Cardiac septum (tissue), 1 donor: ENCODE results near the gene WDR89. TPM values are rescaled to one million over a fixed set of nuclear protein-coding genes. Genes with fewer than 3 reads are reported as not detected.
"Not testable (repeated sequence)": the region's sequence is repeated elsewhere in the genome, so short reads cannot be mapped to it uniquely, and the experiment has no call there.

Source experiments
- DNase-seq: peaks from one replicate; pipeline ENCODE4 v3.0.0-alpha.2; 2020; ENCODE audit warnings: low spot score
- intact Hi-C: fragments of 100-400 bp; cut with DNase I; formaldehyde crosslinking; loops from one replicate; pipeline ENCODE4 v1.14.0; 2022
- long read RNA-seq: library from polyadenylated mRNA; unstranded; transcript quantifications from one replicate; pipeline ENCODE4 v2.0.0, GENCODE V29; 2021
- total RNA-seq: library from RNA; stranded (reverse); fragmentation: NEBNext Ultra II Directional; extraction: Animal tissue kit (Norgen Biotek cat#: 25700); gene quantifications from one replicate; pipeline ENCODE4 v1.2.1, GENCODE V29; 2021
- donor health status: DM: no; HTN: no; CAD: no.

The WDR89 gene
- total RNA-seq, result 6.9 TPM
- long read RNA-seq, partial matches to known transcripts, result 0 of 9 reads
- long read RNA-seq, other reads (novel, unspliced or antisense), result 9 of 9 reads

DNA sequence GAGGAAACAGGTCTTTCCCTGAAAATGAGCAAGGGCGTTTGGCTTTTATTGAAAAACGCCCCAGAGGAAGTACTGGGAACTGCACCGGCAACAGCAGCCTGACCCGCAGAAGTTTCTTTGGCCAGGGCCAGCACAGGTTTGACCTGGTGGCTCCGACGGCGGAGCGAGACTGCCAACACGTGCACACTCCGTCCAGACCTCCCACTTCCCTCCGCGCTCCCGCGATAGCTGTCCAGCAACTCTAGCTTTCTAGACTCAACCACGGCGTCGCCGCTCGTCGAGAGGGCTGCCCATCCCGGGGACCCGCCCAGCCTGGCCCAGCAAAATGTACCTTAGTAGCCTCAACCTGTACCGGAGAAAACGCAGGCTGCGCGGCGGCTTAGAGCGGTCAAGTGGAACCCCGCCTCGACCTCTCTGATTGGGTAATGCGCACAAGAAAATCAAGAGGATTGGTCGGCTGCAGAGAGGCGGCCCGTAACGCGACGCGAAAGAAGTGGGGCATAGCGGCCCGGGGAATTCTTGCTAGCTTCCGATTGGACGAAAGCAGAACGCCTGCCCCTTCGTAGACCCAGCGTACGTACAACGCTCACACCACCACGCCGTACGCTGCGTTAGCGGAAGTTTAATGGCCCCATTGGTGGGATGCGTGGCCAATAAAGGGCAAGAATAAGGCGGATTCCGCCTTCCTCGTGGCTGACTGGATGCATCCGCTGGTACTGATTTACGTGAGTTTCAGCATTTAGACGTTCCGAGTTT lies at the start of gene WDR89:
TSS of gene WDR89 (minus strand) at position 399 of the 756 bp plus-strand sequence. CDS start 41,929 bp downstream, outside the sequence.
- peak; percentile 98 for DNase-seq
- intact Hi-C loops, result loop anchor here (1.0 to 5.0 kb wide), 2 partner anchors 99 to 252 kb away; partner anchors contain the start of gene PPP2R5E

GRCh38 chr14:63689132-63689531 lies 47.5 kb upstream of the WDR89 start:
- intact Hi-C loops, result no loop called here
- DNase-seq, result no peak

GRCh38 chr14:63686926-63687325 lies 45.3 kb upstream of the WDR89 start:
- DNase-seq, result no peak
- intact Hi-C loops, result no loop called here

DNA sequence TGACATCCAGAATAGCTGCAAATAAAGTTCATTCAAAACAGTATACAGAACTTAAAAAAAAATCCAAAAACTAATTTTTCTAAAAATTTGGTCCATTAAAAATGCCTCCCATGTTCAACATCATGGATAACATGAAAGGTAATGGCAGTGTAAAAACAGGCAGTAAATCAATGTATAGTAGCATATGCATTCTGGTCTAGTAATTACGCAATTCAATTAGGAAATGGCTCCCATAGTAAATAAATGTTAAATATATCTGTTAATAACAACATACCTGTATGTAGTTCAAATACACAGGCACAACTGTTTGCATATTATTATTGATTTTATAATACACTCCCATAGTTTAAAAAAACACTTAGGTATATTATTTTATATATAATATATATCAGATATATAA lies 43.7 kb upstream of the WDR89 start:
- intact Hi-C loops, result no loop called here
- no peak for DNase-seq

DNA sequence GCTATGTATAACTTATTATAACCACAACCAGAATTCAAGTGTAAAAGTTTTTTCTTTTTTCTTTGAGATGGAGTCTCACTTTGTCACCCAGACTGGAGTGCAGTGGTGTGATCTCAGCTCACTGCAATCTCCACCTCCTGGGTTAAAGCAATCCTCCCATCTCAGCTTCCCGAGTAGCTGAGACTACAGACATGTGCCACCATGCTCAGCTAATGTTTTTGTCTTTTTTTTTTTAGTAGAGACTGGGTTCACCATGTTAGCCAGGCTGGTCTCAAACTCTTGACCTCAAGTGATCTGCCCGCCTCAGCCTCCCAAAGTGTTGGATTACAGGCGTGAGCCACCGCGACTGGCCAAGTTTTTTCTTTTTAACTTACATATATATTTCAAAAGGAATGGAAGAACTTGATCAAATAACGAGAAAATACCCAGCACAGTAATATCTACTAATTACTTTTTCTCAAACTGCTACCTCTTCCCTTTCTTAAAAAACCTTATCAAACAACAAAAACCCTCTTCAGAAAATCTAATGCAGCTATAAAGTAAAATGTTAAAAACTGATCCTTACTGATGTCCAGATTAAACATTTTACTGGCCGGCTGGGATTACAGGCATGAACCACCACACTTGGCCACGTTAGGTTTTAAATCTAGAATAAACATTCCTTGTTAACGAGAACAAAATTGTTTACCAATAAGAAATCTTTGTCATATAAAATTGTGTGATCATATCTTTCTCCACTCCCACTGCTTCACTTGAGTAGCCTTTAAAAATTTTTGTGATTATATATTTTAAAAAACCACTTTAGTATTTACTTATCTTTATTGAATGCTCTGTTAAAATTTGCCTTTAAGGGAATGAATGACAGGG lies 41.3 kb upstream of the WDR89 start:
- intact Hi-C loops, result no loop called here
- DNase-seq, result no peak

DNA sequence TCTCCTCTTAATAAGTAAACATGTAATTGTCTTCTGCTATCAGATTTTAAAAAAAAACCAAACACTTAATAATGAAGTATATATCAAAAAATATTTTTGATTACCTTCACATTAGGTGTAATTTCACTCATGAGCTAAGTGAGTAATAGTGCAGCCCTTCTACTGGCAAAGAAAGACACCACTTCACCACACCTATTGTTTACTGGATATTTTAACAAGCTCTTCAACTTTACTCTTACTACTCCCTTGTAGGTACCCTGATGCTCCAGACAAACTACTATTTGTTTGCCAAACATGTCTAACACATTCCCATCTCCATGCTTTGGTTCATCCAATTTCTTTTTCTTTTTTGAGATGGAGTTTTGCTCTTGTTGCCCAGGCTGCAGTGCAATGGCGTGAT lies 36.9 kb upstream of the WDR89 start:
- intact Hi-C loops, result no loop called here

GRCh38 chr14:63677891-63678379 lies 36.3 kb upstream of the WDR89 start:
- no peak for DNase-seq

More for the DNA sequence above, 36.9 kb upstream of the WDR89 start:
- no peak for DNase-seq

DNA sequence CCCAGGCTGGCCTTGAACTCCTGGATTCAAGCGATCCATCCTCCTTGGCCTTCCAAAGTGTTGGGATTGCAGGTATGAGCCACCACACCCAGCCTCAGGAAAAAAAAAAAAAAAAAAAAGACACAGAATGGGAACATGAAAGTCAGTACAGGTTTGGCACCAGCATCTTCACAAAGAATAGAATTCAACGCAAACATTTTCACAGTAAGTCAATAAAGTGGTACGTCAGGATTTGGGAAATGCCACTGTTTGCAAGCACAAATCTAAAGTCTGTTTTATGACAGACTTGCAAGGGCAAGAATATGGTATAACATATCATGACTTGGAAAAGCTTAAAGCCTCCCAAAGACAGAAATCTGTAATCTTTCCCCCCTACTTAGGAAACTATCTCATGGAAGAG lies 34.9 kb upstream of the WDR89 start:
- no peak for DNase-seq
- intact Hi-C loops, result no loop called here

More at GRCh38 chr14:63677891-63678379, 36.3 kb upstream of the WDR89 start:
- intact Hi-C loops, result no loop called here

GRCh38 chr14:63673886-63674497 lies 32.3 kb upstream of the WDR89 start:
- intact Hi-C loops, result no loop called here
- DNase-seq, result no peak

DNA sequence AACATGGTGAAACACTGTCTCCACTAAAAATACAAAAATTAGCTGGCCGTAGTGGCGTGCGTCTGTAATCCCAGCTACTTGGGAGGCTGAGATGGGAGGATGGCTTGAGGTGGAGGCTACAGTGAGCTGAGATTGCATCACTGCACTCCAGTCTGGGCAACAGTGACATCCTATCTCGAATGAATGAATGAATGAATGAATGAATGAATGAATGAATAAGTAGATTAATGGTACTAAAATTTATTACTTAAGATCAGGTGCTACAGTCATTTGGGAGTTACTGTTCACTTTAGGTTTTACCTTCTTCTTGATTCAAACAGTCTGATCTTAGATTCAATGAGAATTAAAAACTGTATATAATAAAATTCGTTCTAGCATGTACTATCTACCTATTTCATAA lies 31.6 kb upstream of the WDR89 start:
- no peak for DNase-seq
- intact Hi-C loops, result no loop called here

DNA sequence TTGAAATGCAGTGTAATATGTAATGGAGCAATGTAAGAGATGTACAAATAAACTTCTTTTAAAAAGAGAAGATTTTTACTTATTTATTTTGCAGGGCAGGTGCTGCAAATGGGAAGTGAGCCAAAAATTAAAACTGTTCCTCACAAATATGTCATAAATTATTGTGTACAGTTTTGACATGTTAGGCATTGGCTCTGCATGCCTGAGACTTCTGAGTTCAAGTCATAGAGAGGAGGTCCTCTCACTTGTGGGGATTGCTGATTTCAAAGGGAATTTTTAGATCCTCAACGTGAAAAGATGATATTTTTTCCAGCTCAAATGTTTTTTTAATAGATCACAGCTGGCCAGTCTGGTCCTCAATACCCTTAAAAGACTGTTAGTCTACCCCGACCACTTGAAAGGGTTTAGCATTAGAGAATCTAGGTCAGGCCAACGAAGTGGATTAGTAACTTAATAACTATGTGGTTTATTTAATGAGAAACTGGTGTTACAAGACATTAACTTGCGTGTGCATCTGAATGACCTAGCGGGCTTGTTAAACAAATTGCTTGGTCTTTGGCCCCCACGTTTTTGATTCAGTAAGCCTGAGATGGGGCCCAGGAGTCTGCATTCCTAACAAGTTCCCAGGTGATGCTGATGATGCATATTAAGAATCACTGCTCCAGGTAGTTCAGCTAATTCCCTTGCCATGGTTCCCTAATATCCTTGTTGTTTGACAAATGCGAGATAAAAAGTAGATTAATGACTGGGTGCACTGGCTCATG lies 30.9 kb upstream of the WDR89 start:
- intact Hi-C loops, result no loop called here
- no peak for DNase-seq

DNA sequence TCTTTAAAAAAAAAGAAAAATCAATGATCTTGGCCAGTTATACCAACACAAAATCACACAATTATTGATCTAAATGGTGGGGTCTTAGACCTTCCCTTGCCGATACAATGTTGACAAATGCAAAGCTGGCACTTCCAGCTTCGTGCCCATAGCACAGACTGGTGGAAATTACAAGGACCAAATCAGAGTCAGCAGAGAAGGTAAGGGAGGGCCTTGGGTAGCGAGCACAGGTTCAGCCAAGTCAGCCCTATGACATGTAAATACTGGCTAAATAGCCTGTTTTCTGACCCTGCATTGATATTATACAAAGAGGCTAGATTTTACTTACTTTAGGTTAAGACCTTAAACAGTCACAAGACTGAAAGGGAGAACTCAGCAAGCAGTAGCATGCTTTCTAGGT lies 30.3 kb upstream of the WDR89 start:
- no peak for DNase-seq

DNA sequence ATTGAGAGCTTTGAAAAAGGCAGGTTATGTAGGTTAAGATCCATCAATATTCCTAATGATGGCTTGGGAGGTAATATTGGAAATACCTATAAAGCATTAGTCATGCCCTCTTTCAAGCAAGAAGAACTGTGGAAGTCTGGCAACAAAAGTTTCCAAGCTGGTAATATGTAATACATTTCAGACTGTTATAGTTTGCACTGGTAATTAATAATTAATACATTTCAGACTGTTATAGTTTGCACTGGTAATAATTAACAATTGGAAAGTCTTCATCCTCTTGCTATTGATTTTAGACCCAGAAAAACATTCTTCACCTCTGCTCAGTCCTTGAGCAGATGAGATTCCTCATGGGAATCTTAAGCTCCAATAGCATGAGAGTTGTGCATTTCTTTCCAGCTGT lies 29.0 kb upstream of the WDR89 start:
- no peak for DNase-seq
- intact Hi-C loops, result no loop called here

More for the DNA sequence above, 30.3 kb upstream of the WDR89 start:
- intact Hi-C loops, result no loop called here

GRCh38 chr14:63666335-63666734 lies 24.7 kb upstream of the WDR89 start:
- intact Hi-C loops, result no loop called here
- DNase-seq, result no peak

- intact Hi-C loops, result no loop called here
- no peak for DNase-seq
Observed at GRCh38 chr14:63663428-63664341, 22.0 kb upstream of the WDR89 start.

DNA sequence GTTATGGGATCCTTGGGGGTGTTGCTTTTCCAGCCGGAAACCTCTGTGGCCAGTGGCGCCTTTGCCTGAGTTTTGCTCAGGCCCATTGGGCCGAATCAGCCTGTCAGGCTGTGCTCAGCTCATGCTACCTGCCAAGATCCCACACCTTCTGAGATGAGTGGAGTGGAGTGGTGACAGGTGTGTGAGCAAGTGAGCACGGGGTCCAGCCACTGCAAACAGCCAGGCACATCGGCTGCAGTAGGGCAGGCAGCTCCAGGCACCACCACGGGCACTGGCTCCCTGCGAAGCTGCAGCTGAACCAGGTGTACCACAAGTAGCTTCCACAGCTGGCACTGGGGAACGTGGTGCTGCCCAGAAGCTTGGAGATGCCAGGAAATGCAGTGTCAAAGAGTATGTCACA lies 21.1 kb upstream of the WDR89 start:
- no peak for DNase-seq
- intact Hi-C loops, result no loop called here

DNA sequence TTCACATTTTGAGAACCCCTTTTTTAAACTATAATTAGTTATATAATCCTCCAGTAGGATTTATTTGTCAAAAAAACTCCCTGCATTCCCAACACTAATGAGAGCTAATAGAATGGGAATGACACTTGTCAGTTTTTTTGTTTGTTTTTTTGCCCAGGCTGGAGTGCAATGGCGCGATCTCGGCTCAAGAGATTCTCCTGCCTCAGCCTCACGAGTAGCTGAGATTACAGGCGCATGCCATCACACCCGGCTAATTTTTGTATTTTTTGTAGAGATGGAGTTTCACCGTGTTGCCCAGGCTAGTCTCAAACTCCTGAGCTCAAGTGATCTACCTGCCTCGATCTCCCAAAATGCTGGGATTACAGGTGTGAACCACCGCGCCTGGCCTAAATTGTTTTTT lies 20.2 kb upstream of the WDR89 start:
- intact Hi-C loops, DNase-seq: not testable (repeated sequence)

DNA sequence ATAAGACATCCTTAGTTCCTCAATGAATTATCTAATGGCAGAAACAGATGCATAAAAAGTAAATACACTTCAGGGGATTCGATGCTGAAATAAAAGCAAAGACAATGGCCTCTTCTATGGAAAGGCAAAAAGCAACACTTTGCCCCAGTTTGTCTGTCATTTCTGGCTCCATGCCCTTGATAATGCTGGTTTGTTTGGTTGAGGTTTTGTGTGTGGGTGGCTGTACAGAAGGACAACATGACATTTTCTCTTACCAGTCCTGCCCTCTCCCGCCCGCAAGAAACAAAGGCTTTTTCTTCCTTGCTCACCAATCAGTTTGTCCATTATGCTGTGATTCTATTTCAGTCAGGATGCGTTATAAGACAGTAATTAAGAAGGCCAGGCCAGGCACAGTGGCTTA lies 18.1 kb upstream of the WDR89 start:
- no peak for DNase-seq

More for the DNA sequence above, 18.1 kb upstream of the WDR89 start:
- intact Hi-C loops, result no loop called here
